ENCODE measurements around the gene EGFL8. TPM values are rescaled to one million over a fixed set of nuclear protein-coding genes. Genes with fewer than 3 reads are reported as not detected.
A peak's percentile ranks its signal among the peaks of the same experiment; 100 is the strongest.
"Not testable (repeated sequence)": the region's sequence is repeated elsewhere in the genome, so short reads cannot be mapped to it uniquely, and the experiment has no call there.

EGFL8 gene
- total and polyA plus RNA-seq, 8 donors: 2.2 to 46.8 (median 6.0) TPM

DNA sequence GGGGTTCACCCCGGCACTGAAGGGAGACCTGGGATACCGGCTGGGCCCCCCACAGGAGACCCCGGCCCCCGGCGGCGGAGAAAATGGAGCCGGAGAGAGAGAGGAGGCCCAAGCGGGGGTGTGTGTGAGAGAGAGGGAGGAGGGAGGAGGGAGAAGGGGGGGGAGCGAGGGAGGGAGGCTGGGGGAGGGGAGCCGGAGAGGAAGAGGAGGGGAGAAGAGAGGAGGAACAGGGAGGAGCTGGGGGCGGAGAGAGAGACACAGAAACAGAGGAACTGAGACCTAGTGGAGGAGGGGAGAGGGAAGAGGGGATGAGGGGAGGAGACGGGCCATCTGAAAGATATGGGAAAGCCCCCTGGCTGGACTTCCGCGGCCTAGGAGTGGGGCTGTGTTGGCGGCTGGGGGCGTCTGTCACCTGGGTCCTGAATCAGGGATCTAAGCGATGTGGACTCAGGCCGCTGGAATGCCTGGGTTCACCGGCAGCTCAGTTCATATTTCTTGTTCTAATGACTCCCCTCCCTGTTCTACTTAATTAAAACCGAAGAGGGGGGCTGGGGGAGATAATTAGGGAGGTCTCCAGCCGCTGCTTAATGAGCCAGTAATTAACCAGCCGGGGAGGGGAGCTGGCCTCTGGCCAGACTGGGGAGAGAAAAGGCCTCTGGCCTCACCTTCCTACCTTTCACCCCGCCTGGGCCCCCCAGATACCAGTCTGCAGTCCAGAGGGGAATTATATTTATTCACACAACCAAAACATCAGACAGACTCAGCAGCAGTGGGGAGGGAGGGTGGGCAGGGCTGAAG is 25.9 kb downstream of the EGFL8 start, which contains the start of gene PBX2:
PBX2 (minus strand) TSS at position 149 of the 798 bp plus-strand sequence. CDS start 287 bp downstream, outside the sequence.
- FAIRE-seq (no peak), DNase-seq (peak; percentile 76 to 95 (median 88)), ATAC-seq (peak; percentile 82 to 88 (median 87))
- WGBS, 2 donors: 1 to 2% methylated on average over 19 to 23 of the region's 23 CpGs
- no peaks in the 10 kb centered on the region for H3K27me3 ChIP-seq
- H3K4me3 ChIP-seq: peak within 1 kb of the TSS; percentile 42 to 71 (median 52)
- peaks cover 0 to 11% (median 6%) of the 10 kb centered on the region in 3 donors for H3K4me1 ChIP-seq
- intact Hi-C loops (cut with DNase I): no loop called here
- no peaks in the 10 kb centered on the region for H3K9me3 ChIP-seq
- no peaks in the 10 kb centered on the region for H3K36me3 ChIP-seq
- peak within 1 kb of the TSS; percentile 70 to 92 (median 73) for H3K27ac ChIP-seq
- TF ChIP-seq, protein P1, sequence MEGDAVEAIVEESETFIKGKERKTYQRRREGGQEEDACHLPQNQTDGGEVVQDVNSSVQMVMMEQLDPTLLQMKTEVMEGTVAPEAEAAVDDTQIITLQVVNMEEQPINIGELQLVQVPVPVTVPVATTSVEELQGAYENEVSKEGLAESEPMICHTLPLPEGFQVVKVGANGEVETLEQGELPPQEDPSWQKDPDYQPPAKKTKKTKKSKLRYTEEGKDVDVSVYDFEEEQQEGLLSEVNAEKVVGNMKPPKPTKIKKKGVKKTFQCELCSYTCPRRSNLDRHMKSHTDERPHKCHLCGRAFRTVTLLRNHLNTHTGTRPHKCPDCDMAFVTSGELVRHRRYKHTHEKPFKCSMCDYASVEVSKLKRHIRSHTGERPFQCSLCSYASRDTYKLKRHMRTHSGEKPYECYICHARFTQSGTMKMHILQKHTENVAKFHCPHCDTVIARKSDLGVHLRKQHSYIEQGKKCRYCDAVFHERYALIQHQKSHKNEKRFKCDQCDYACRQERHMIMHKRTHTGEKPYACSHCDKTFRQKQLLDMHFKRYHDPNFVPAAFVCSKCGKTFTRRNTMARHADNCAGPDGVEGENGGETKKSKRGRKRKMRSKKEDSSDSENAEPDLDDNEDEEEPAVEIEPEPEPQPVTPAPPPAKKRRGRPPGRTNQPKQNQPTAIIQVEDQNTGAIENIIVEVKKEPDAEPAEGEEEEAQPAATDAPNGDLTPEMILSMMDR (IDR thresholded peaks at IDR 0.05): no peak

DNA sequence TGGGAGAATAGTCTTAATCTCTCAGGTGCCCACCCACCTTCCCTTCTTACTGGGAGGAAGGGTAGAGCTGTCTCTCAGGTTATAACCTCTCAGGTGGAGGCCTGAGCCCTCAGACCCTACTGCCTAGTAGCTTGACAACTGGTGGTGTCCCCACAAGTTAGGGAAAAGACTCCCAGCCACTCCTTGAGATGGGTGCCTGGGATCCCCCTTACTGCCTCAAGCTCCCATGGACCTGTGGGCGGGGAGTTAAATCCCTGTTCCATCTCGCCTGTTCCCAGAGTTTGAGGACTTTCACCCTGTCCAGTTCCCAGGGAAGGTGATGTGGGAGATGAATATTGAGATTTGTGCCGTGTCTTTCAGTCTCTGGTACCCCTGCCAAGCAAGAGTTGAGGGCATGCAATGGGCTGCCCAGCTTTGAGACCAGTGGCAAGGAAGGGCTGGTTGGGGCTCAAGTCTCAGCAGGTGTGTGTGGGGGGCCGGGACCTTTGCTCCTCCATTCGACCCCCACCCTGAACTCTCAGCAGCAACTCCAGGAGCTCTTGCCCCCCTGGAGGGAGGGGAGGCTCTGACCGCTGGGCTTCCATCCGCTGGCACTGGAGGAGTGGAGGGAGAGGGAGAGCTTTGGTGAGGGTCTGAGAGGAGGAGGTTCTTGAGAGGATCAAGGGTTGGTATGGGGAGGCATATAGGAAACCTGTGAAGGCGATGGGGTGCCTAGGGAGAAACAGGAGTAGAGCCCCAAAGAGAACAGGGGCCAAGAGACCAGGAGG is 26.7 kb downstream of the EGFL8 start:
- no peak for FAIRE-seq
- peak in 1 of 6 donors; percentile 43 for DNase-seq
- WGBS, 2 donors: 76 to 82% methylated on average over 8 of the region's 8 CpGs

DNA sequence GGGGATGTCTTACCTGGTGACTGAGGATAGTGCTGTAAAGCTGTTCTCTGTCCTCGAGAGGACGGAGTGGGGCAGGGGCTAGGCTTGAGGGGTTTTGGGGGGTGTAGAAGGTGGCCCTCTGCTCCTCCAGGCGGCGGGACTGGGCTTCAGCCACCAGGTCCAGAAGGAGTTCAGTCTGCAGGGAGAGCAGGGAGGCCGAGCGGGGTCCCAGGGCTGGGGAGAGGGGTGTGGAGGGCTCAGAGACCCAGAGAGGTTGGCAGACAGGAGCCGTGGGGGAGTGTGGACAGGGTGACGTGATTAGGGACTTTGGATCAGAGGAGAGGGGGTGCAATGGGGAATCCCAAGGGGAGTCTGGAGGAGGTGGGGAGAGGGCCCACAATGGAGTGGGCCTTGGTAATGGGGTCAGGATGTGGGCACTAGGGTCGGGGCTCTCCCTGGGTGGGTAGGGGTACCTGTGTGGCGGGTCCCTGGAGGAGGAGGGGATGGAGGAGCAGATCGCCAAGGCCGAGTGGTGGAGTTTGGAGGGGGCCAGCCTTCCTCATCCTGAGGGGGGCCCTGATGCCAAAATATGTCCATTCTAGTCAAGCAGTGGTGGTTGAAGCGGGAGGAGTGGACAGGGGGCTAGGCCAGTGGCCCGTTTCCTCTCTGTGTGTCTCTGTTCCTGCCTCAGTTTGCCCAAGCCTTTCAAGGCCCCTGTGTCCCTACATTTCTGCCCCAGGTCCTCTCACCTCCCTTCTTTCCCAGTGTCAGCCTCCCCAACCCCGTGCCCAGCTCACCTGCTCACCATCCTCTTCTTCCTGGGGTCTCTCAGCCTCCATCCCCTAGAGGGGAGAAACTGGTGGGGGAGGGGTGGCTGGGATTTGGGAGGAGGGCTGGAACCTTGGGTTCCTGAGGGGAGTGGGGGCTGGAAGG is 27.6 kb downstream of the EGFL8 start:
- peak overlapping the region in 2 of 4 donors; percentile 71 to 92 for H3K27ac ChIP-seq
- TF ChIP-seq, protein P1 (IDR thresholded peaks at IDR 0.05): no peak
- H3K27me3 ChIP-seq: no peaks in the 10 kb centered on the region
- no peak for FAIRE-seq
- ATAC-seq: no peak
- peak overlapping the region in 1 of 4 donors; percentile 71 for H3K4me3 ChIP-seq
- intact Hi-C loops (cut with DNase I): no loop called here
- no peaks in the 10 kb centered on the region for H3K36me3 ChIP-seq
- H3K9me3 ChIP-seq: no peaks in the 10 kb centered on the region
- WGBS, 2 donors: 69 to 76% methylated on average over 13 to 15 of the region's 15 CpGs
- peak in 3 of 6 donors; percentile 38 to 69 (median 46) for DNase-seq
- H3K4me1 ChIP-seq: peaks cover 0 to 14% (median 6%) of the 10 kb centered on the region in 3 donors

More for the DNA sequence above, 26.7 kb downstream of the EGFL8 start:
- H3K9me3 ChIP-seq: no peaks in the 10 kb centered on the region
- ATAC-seq: no peak
- H3K4me3 ChIP-seq: peak overlapping the region in 2 of 4 donors; percentile 56 to 71
- TF ChIP-seq, protein P1 (IDR thresholded peaks at IDR 0.05): no peak
- intact Hi-C loops (cut with DNase I): no loop called here
- H3K36me3 ChIP-seq: no peaks in the 10 kb centered on the region
- peaks cover 0 to 11% (median 6%) of the 10 kb centered on the region in 3 donors for H3K4me1 ChIP-seq
- peak overlapping the region; percentile 70 to 92 (median 73) for H3K27ac ChIP-seq
- no peaks in the 10 kb centered on the region for H3K27me3 ChIP-seq

DNA sequence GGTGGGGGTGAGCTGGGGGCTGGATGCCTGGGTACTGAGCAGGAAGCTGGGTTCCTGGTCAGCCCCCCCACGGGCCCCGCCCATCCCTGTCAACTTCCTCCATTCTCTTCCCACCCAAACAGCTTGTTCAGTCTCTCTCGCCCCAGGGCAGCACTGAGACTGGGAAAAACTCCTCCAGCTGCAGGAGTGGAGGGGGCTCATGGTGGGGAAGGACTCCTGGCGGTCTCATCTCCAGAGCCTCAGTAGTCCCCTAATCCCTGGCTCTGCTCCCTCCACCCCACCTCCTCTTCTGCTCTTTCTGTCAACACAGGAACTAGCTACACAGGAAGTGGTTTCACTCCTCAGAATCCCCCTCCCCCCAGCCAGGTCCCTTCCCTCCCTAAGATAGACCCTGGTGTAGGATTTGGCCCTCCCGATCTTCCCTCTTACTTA is 28.2 kb downstream of the EGFL8 start, which contains the start of gene GPSM3:
GPSM3 (minus strand) TSS at position 36 of the 432 bp plus-strand sequence. CDS start 130 bp downstream, outside the sequence.
- TF ChIP-seq, protein P1 (IDR thresholded peaks at IDR 0.05): no peak
- H3K9me3 ChIP-seq: no peaks in the 10 kb centered on the region
- no peaks in the 10 kb centered on the region for H3K36me3 ChIP-seq
- intact Hi-C loops (cut with DNase I): no loop called here
- DNase-seq: peak in 1 of 6 donors; percentile 54
- H3K27ac ChIP-seq: peak within 1 kb of the TSS in 2 of 4 donors; percentile 71 to 92
- H3K4me1 ChIP-seq: peaks cover 0 to 18% (median 6%) of the 10 kb centered on the region in 3 donors
- peak within 1 kb of the TSS in 1 of 4 donors; percentile 71 for H3K4me3 ChIP-seq
- ATAC-seq: no peak
- no peaks in the 10 kb centered on the region for H3K27me3 ChIP-seq
- no peak for FAIRE-seq
- 49 to 56% methylated on average over 4 to 5 of the region's 5 CpGs for WGBS, 2 donors

DNA sequence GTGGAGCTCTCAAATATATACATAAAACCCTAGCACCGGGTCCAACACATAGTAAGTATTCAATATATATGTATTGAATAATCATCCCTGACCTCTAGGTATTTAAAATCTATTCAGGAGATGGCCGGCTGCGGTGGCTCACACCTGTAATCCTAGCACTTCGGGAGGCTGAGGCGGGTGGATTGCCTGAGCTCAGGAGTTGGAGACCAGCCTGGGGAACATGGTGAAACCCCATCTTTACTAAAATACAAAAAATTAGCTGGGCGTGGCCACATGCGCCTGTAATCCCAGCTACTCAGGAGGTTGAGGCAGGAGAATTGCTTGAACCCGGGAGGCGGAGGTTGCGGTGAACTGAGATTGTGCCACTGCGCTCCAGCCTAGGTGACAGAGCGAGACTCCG is 28.7 kb downstream of the EGFL8 start:
- H3K9me3 ChIP-seq; H3K36me3 ChIP-seq; FAIRE-seq; H3K27me3 ChIP-seq; ATAC-seq; intact Hi-C loops (cut with DNase I): not testable (repeated sequence)
- Histone ChIP-seq H3K4me3 (peak overlapping the region in 1 of 4 donors; percentile 71), H3K4me1 (peaks cover 0 to 18% (median 6%) of the 10 kb centered on the region in 3 donors), H3K27ac (peak overlapping the region in 2 of 4 donors; percentile 44 to 92)
- peak in 1 of 6 donors; percentile 11 for DNase-seq
- WGBS, 2 donors: 76 to 88% methylated on average over 13 of the region's 13 CpGs
